HepG2 (cell line): ENCODE data around the gene CNKSR3. TPM values are rescaled to one million over a fixed set of nuclear protein-coding genes. Genes with fewer than 3 reads are reported as not detected.

Experiments
- ATAC-seq: fragments of 200-7000 bp; cut with Tn5 transposase; 3 replicates; pipeline ENCODE4 v1.9.1; 2020; ENCODE audit warnings: mild to moderate bottlenecking, moderate library complexity
- BruUV-seq: library from RNA; stranded (reverse); fragments of 400-500 nt; replicated peaks from 2 replicates; lab custom pipeline; 2021; lab: Mats Ljungman, UMichigan
- CTCF ChIA-PET: fragments of 300-600 bp; formaldehyde crosslinking; extraction: SDS; loops from one replicate; lab custom pipeline; 2021; ENCODE audit warnings: low total read pairs, inconsistent platforms, low intra/inter-chr PET ratio; lab: Yijun Ruan, JAX
- POLR2A ChIA-PET: fragments of 350-600 bp; sonication (Branson Sonifier 250); formaldehyde crosslinking; loops from one replicate; lab custom pipeline; 2020; ENCODE audit warnings: antibody characterized with exemption, inconsistent platforms; lab: Yijun Ruan, JAX
- DNase-seq: peaks from one replicate; pipeline ENCODE4 v3.0.0-alpha.2; 2015; ENCODE audit warnings: low spot score
- FAIRE-seq: peaks from 3 replicates; lab custom pipeline; 2011; peaks lifted over from hg19 to GRCh38; lab: Jason Lieb, UNC
- H2AFZ ChIP-seq: one replicate; pipeline ENCODE4 v1.6.1; 2011; ENCODE audit warnings: low read length, inconsistent platforms
- H3K27ac ChIP-seq: fragments of 300-600 bp; 3 replicates; pipeline ENCODE4 v1.8.0; 2011; ENCODE audit warnings: mixed run types, mild to moderate bottlenecking, mixed read lengths, low read length, inconsistent platforms; ENCODE audit not compliant: insufficient read depth; ENCODE audit errors: extremely low read length
- H3K27me3 ChIP-seq, 2 experiments: fragments of 200-600 bp in 1 of 2; 2 replicates in 1 of 2; 3 replicates in 1 of 2; pipeline versions ENCODE4 v1.6.0 to v1.8.0; 2011; ENCODE audit warnings: low read length in 2 of 2, mild to moderate bottlenecking in 2 of 2, moderate library complexity in 2 of 2, inconsistent platforms in 1 of 2; ENCODE audit not compliant: insufficient read depth in 2 of 2, control insufficient read depth in 1 of 2
- H3K36me3 ChIP-seq, 2 experiments: fragments of 200-600 bp in 1 of 2; replicated peaks in 1 of 2; 2 replicates in 1 of 2; 3 replicates in 1 of 2; pipeline versions ENCODE4 v1.5.1 to v1.8.0; 2011; ENCODE audit warnings: low read length in 2 of 2, inconsistent platforms in 1 of 2; ENCODE audit not compliant: insufficient read depth in 2 of 2, control insufficient read depth in 1 of 2
- H3K4me1 ChIP-seq: 2 replicates; pipeline ENCODE4 v1.5.1; 2012; ENCODE audit warnings: low read length, inconsistent platforms; ENCODE audit not compliant: insufficient read depth
- H3K4me2 ChIP-seq: 2 replicates; pipeline ENCODE4 v1.6.0; 2011; ENCODE audit warnings: low read depth, low read length, inconsistent platforms
- H3K4me3 ChIP-seq, 3 experiments: fragments of 200-600 bp in 1 of 3; sonication (generic), shearing (Covaris generic) in 1 of 3; replicated peaks in 1 of 3; 2 replicates each; pipeline ENCODE4 v1.5.1; 2011 to 2016; ENCODE audit warnings: low read length in 3 of 3, inconsistent platforms in 2 of 3, low read depth in 2 of 3, mild to moderate bottlenecking in 2 of 3, control low read depth in 1 of 3, mixed read lengths in 1 of 3; ENCODE audit not compliant: insufficient read depth in 1 of 3
- H3K79me2 ChIP-seq: one replicate; pipeline ENCODE4 v1.6.1; 2011; ENCODE audit warnings: low read length, inconsistent platforms; ENCODE audit not compliant: insufficient read depth
- H3K9ac ChIP-seq: 2 replicates; pipeline ENCODE4 v1.6.0; 2011; ENCODE audit warnings: mild to moderate bottlenecking, low read depth, low read length, inconsistent platforms; ENCODE audit not compliant: insufficient read depth
- H3K9me3 ChIP-seq: 2 replicates; pipeline ENCODE4 v1.5.1; 2012; ENCODE audit warnings: mild to moderate bottlenecking, low read length
- H4K20me1 ChIP-seq: 2 replicates; pipeline ENCODE4 v1.6.0; 2011; ENCODE audit warnings: inconsistent platforms, mild to moderate bottlenecking, low read length, moderate library complexity; ENCODE audit not compliant: insufficient read depth
- BORCS8-MEF2B ChIP-seq: sonication (generic); formaldehyde crosslinking; IDR thresholded peaks from 2 replicates; pipeline ENCODE4 v1.8.0; 2022; ENCODE audit warnings: mild to moderate bottlenecking, missing genetic modification reagents
- HNF4G ChIP-seq, 2 experiments: sonication (generic) in 1 of 2; formaldehyde crosslinking in 1 of 2; IDR thresholded peaks; 2 replicates each; pipeline versions ENCODE4 v1.4.0 to v1.6.1; 2011 to 2020; ENCODE audit warnings: borderline replicate concordance in 2 of 2, low read depth in 2 of 2, mild to moderate bottlenecking in 2 of 2, low read length in 1 of 2, missing genetic modification reagents in 1 of 2, moderate library complexity in 1 of 2
- MAFF ChIP-seq: IDR thresholded peaks from 2 replicates; pipeline ENCODE4 v1.6.1; 2011; ENCODE audit warnings: low read depth, low read length, improper control_type of control experiment
- MAFK ChIP-seq, 2 experiments: IDR thresholded peaks in 1 of 2; conservative IDR thresholded peaks in 1 of 2; 2 replicates each; pipeline ENCODE4 v1.6.1; 2011; ENCODE audit warnings: improper control_type of control experiment in 2 of 2, low read length in 2 of 2
- MXD4 ChIP-seq: IDR thresholded peaks from 2 replicates; pipeline ENCODE4 v1.6.1; 2016; ENCODE audit warnings: mild to moderate bottlenecking, missing biosample characterization, missing genetic modification reagents
- STAT6 ChIP-seq: sonication (generic); formaldehyde crosslinking; IDR thresholded peaks from 2 replicates; pipeline ENCODE4 v1.4.0; 2020; ENCODE audit warnings: missing genetic modification reagents, mild to moderate bottlenecking, borderline replicate concordance
- ZNF205 ChIP-seq: IDR thresholded peaks from 2 replicates; pipeline ENCODE4 v1.6.1; 2018; ENCODE audit warnings: missing biosample characterization, missing genetic modification reagents
- ZNF609 ChIP-seq: sonication (generic); formaldehyde crosslinking; IDR thresholded peaks from 2 replicates; pipeline ENCODE4 v1.4.0; 2020; ENCODE audit warnings: mild to moderate bottlenecking, missing genetic modification reagents, borderline replicate concordance
- ZNF747 ChIP-seq: sonication (generic); formaldehyde crosslinking; IDR thresholded peaks from 2 replicates; pipeline ENCODE4 v1.8.1; 2023; ENCODE audit warnings: missing genetic modification reagents, mild to moderate bottlenecking, borderline replicate concordance
- ZSCAN29 ChIP-seq: sonication (generic); formaldehyde crosslinking; conservative IDR thresholded peaks from 2 replicates; pipeline ENCODE4 v1.4.0; 2020; ENCODE audit warnings: mild to moderate bottlenecking, missing genetic modification reagents
- WGBS: methylation state at CpG from one replicate; pipeline ENCODE4 v1.1.6; 2017; ENCODE audit warnings: low lambda C conversion rate; 5-methylcytosine and 5-hydroxymethylcytosine counted together
- in situ Hi-C: cut with HindIII; loops from 2 replicates; pipeline ENCODE4 v1.10.0; 2017; ENCODE audit warnings: low pct_unique_long_range_greater_than_20kb; ENCODE audit not compliant: extremely low pct_ligation_motif_present
- intact Hi-C: fragments of 100-400 bp; cut with micrococcal nuclease; formaldehyde crosslinking; loops from one replicate; pipeline ENCODE4 v1.10.0; 2022; ENCODE audit not compliant: unreplicated experiment
- polyA plus RNA-seq, 8 experiments: library from polyadenylated mRNA; depleted of rRNA in 3 of 8; stranded (reverse) in 7 of 8; unstranded in 1 of 8; fragments of >200 nt; fragmentation: Illumina TruSeq in 4 of 8; extraction: Trizol in 4 of 8; gene quantifications; 2 replicates each; pipeline versions ENCODE4 v1.2.1 to v1.2.3, GENCODE V29; 2011 to 2016; ENCODE audit warnings: low read depth in 4 of 8, missing spikeins in 1 of 8, mixed read lengths in 1 of 8; ENCODE audit not compliant: insufficient read depth in 1 of 8
- total RNA-seq, 5 experiments: library from RNA; depleted of rRNA; stranded (reverse); fragments of >200 nt; fragmentation: Illumina TruSeq; extraction: Trizol; gene quantifications; 2 replicates each; pipeline ENCODE4 v1.2.3, GENCODE V29; 2016; ENCODE audit warnings: low read depth in 1 of 5

The CNKSR3 gene
- total and polyA plus RNA-seq, 2 of the 13 experiments (the other 11 are each of a cell fraction or from before 2014, with no cell fraction given), result 9.2 to 38.6 TPM

GRCh38 chr6:154381548-154381947, 128.9 kb downstream of the CNKSR3 start (continued):
- TF ChIP-seq ZNF609 (CRISPR knock-in tag) (no peak), BORCS8-MEF2B (CRISPR knock-in tag) (no peak), MXD4 (CRISPR knock-in tag) (no peak)

- TF ChIP-seq MAFK (conservative IDR thresholded peaks at IDR 0.05 in 1 of 2, IDR thresholded peaks at IDR 0.05 in 1 of 2; ENCODE audit: low read length in 2 of 2) (peak; percentile 2 to 60; a peak in 2 of 4 replicates), MAFF (peak; percentile 20; the same call in 1 of the 2 replicates), STAT6 (CRISPR knock-in tag) (no peak), ZNF747 (CRISPR knock-in tag) (no peak), HNF4G (IDR thresholded peaks at IDR 0.05; ENCODE audit: borderline replicate concordance, low read depth, low read length) (no peak), HNF4G (CRISPR knock-in tag; IDR thresholded peaks at IDR 0.05; ENCODE audit: borderline replicate concordance, low read depth) (no peak), ZNF205 (CRISPR knock-in tag) (no peak), ZSCAN29 (no peak)
- TF ChIP-seq, all 625 proteins: peak for 2
- intact Hi-C loops (no loop called here), in situ Hi-C loops (no loop called here)
- H3K9ac ChIP-seq, result no peak overlapping the region
- no peaks in the 10 kb centered on the region for H3K9me3 ChIP-seq
- no peak for FAIRE-seq
- no peak for DNase-seq
- no peaks in the 10 kb centered on the region for H3K27me3 ChIP-seq
- no TSS peak for BruUV-seq
- WGBS, result 30% methylated on average over 2 of the region's 2 CpGs
- H3K36me3 ChIP-seq, result no peaks in the 10 kb centered on the region
- H2AFZ ChIP-seq, result no peak overlapping the region
- no peak overlapping the region for H3K4me3 ChIP-seq
- no peak overlapping the region for H3K4me2 ChIP-seq
- CTCF ChIA-PET, result no interaction called here
- H3K79me2 ChIP-seq, result no peaks in the 10 kb centered on the region
- H4K20me1 ChIP-seq, result no peaks in the 10 kb centered on the region
- H3K4me1 ChIP-seq, result no peaks in the 10 kb centered on the region
- no peak overlapping the region for H3K27ac ChIP-seq
- POLR2A ChIA-PET, result no interaction called here
- no peak for ATAC-seq
These were observed 129.7 kb downstream of the CNKSR3 start for GRCh38 chr6:154380741-154381140.
